Right cardiac atrium (tissue), 5 donors: ENCODE data around the gene FAM180B. TPM values are rescaled to one million over a fixed set of nuclear protein-coding genes. Genes with fewer than 3 reads are reported as not detected.
"Not testable (repeated sequence)": the region's sequence is repeated elsewhere in the genome, so short reads cannot be mapped to it uniquely, and the experiment has no call there.

ENCODE experiments used
- ATAC-seq, 2 donors: fragments of 200-7000 bp; cut with Tn5 transposase; one replicate each; pipeline versions ENCODE4 v1.8.0 to v1.9.1; 2020; ENCODE audit warnings: moderate library complexity in 2 of 2, mild to moderate bottlenecking in 1 of 2
- DNase-seq, 3 donors: peaks; one replicate each; pipeline ENCODE4 v3.0.0-alpha.2; 2020
- H3K27ac ChIP-seq: one replicate; pipeline ENCODE4 v1.5.1; 2013; ENCODE audit warnings: mild to moderate bottlenecking, low read length, control low read depth, moderate library complexity
- H3K27me3 ChIP-seq: one replicate; pipeline ENCODE4 v1.6.1; 2013; ENCODE audit not compliant: control insufficient read depth, insufficient read depth
- H3K4me1 ChIP-seq: one replicate; pipeline ENCODE4 v1.6.1; 2013; ENCODE audit warnings: low read length; ENCODE audit not compliant: control insufficient read depth, insufficient read depth
- H3K4me3 ChIP-seq: one replicate; pipeline ENCODE4 v1.5.1; 2013; ENCODE audit warnings: low read length, control low read depth
- H3K9me3 ChIP-seq: one replicate; pipeline ENCODE4 v1.6.1; 2013; ENCODE audit warnings: low read length; ENCODE audit not compliant: control insufficient read depth
- WGBS: extraction: QIAGEN DNeasy Blood & Tissue Kit; methylation state at CpG from one replicate; pipeline ENCODE4 v1.1.7; 2013; 5-methylcytosine and 5-hydroxymethylcytosine counted together
- intact Hi-C, 4 donors: fragments of 100-400 bp; cut with DNase I; formaldehyde crosslinking; loops; one replicate each; pipeline versions ENCODE4 v1.11.0 to v1.14.0; 2022 to 2023
- polyA plus RNA-seq: library from polyadenylated mRNA; stranded (reverse); fragments of 200-250 nt; gene quantifications from one replicate; pipeline ENCODE4 v1.2.3, GENCODE V29; 2013
- total RNA-seq, 4 donors: library from RNA; stranded (reverse); fragmentation: NEBNext Ultra II Directional; extraction: Animal tissue kit (Norgen Biotek cat#: 25700); gene quantifications; one replicate each; pipeline ENCODE4 v1.2.1, GENCODE V29; 2021
- donor health status: healthy with polysubstance abuse.
- donor health status: DM: no; HTN: yes; CAD: no.
- donor health status: DM: no; HTN: no; CAD: no.
- donor health status: DM: no; HTN: yes; CAD: no; lungs with severe emphysema.
- donor health status: DM: yes; HTN: yes; CAD: no.

FAM180B gene
- total and polyA plus RNA-seq, 5 donors, result 0.17 to 0.32 (median 0.25) TPM; not detected in 2

DNA sequence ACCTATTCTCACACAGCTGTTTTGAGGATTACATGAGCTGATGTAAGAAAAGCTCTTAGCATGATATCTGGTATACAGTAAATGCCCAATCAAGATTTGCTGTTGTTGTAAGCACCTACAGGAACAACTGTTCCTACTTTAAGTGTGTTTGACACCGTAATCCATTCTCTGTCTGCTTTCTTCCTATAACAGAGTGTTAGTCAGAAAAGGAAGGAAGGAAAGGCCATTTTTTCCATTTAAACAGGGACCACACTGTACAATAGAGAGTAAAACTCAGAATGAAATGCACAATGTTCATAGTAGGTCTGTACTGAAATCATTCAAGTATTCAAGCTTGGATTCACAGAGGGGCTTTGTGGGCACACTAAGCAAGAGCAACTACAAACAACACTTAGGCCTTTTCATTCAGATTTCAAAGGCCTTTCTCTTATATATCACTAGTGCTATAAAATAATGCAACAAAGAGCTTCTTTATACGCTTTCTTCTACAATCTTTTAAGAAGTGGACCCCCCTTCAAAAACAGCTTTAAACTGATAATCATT, 34.4 kb downstream of the FAM180B start:
- intact Hi-C loops, result no loop called here
- H3K4me3 ChIP-seq, result no peak overlapping the region
- no peak overlapping the region for H3K27ac ChIP-seq
- DNase-seq, result no peak
- H3K4me1 ChIP-seq, result no peaks in the 10 kb centered on the region
- 79% methylated on average over 2 of the region's 2 CpGs for WGBS
- no peaks in the 10 kb centered on the region for H3K9me3 ChIP-seq
- H3K27me3 ChIP-seq, result no peaks in the 10 kb centered on the region
- no peak for ATAC-seq

DNA sequence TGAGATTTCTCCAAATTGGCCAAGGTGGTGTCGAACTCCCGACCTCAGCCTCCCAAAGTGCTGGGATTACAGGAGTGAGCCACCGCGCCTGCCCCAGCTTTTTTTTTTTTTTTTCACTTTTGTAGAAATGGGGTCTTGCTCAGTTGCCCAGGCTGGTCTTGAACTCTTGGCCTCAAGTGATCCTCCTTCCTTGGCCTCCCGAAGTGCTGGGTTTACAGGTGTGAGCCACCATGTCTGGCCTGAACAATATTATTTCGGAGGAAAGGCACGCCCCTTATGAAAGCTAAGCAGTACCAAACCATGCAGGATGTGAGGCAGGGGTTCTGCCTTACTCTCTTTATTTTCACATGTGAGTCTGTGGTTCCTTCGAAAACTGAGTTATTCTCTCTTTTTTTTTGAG, 39.8 kb downstream of the FAM180B start:
- 98% methylated on average over 8 of the region's 8 CpGs for WGBS
- no peaks in the 10 kb centered on the region for H3K27me3 ChIP-seq
- H3K27ac ChIP-seq, result no peak overlapping the region
- no peaks in the 10 kb centered on the region for H3K4me1 ChIP-seq
- H3K9me3 ChIP-seq, result no peaks in the 10 kb centered on the region
- no peak overlapping the region for H3K4me3 ChIP-seq
- intact Hi-C loops, result no loop called here
- no peak for ATAC-seq
- DNase-seq, result no peak

DNA sequence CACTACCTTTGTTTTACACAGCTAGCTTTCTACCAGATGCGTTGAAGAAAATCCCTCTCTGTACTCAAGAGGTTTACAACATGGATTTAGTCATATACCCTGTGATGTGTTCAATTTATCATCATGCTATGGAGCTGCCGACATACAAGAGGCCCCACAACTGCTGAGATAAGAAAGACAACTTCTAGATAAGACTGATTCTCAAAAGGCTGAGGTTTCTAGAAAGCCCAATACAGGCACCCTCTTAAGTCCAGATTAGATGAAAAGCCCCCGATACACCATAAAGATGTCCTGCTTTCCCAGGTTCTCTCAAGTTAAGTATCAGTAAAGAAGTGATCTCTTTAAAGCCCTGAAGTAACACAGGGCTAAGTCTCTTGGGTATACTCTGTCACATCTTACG, 41.5 kb downstream of the FAM180B start:
- DNase-seq, result no peak
- no peak overlapping the region for H3K27ac ChIP-seq
- intact Hi-C loops, result no loop called here
- ATAC-seq, result no peak
- no peaks in the 10 kb centered on the region for H3K4me1 ChIP-seq
- 77% methylated on average over 4 of the region's 4 CpGs for WGBS
- H3K9me3 ChIP-seq, result no peaks in the 10 kb centered on the region
- no peaks in the 10 kb centered on the region for H3K27me3 ChIP-seq
- H3K4me3 ChIP-seq, result no peak overlapping the region

DNA sequence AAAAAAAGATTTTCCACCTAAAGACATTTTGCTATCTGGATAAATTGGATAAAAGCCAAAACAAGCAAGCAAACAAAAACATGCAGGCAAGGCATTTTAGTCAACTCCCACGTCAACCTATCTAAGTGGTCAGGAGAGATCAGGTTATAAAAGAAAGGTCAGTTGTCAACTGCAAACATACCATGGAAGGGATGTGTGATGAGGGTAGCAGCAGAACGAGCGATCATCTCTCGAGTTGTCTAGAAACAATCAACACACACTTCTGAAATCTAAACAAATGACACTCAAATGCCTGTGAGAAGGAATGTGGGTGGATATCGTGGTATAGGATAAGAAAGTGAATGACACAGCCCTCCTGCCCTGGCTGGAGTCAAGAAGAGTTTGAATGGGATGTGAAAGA, 45.0 kb downstream of the FAM180B start:
- DNase-seq, result no peak
- Histone ChIP-seq H3K4me3 (no peak overlapping the region), H3K27ac (no peak overlapping the region), H3K27me3 (no peaks in the 10 kb centered on the region), H3K9me3 (no peaks in the 10 kb centered on the region), H3K4me1 (no peaks in the 10 kb centered on the region)
- 36% methylated on average over 5 of the region's 5 CpGs for WGBS
- intact Hi-C loops, result no loop called here
- ATAC-seq, result no peak

DNA sequence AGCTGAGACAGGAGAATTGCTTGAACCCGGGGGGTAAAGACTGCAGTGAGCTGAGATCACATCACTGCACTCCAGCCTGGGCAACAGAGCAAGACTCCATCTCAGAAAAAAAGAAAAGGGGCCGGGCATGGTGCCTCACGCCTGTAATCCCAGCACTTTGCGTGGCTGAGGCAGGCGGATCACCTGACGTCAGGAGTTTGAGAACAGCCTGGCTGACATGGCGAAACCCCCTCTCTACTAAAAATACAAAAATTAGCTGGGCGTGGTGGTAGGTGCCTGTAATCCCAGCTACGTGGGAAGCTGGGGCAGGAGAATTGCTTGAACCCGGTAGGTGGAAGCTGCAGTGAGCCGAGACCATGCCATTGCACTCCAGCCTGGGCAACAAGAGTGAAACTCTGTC, 49.9 kb downstream of the FAM180B start:
- H3K27me3 ChIP-seq, H3K4me1 ChIP-seq, intact Hi-C loops, ATAC-seq, DNase-seq, H3K4me3 ChIP-seq, H3K9me3 ChIP-seq, H3K27ac ChIP-seq: not testable (repeated sequence)
- WGBS, result 95% methylated on average over 11 of the region's 11 CpGs

Other genes with a start within 250 kb of the FAM180B start
- gene MYBPC3, start 234.0 kb upstream of the FAM180B start, total RNA-seq, result 1,000 to 10,000 TPM in 3 of 4 donors, 100 to 1,000 TPM in 1; 953 to 1,924 (median 1,412) TPM
- 1,009 TPM for gene MYBPC3, start 234.0 kb upstream of the FAM180B start, polyA plus RNA-seq
- 10 to 100 TPM; 11.6 to 24.1 (median 18.6) TPM for gene SPI1, start 208.1 kb upstream of the FAM180B start, total RNA-seq
- 5.9 TPM for gene SPI1, start 208.1 kb upstream of the FAM180B start, polyA plus RNA-seq
- gene SLC39A13, start 178.1 kb upstream of the FAM180B start, total RNA-seq, result 10 to 100 TPM; 41.7 to 46.6 (median 44.9) TPM
- 61.6 TPM for gene SLC39A13, start 178.1 kb upstream of the FAM180B start, polyA plus RNA-seq
- 100 to 1,000 TPM; 122 to 162 (median 155) TPM for gene PSMC3, start 160.2 kb upstream of the FAM180B start, total RNA-seq
- 170 TPM for gene PSMC3, start 160.2 kb upstream of the FAM180B start, polyA plus RNA-seq
- under 1 TPM; 0.17 to 0.50 (median 0.39) TPM for gene RAPSN, start 137.5 kb upstream of the FAM180B start, total RNA-seq
- 0.23 TPM for gene RAPSN, start 137.5 kb upstream of the FAM180B start, polyA plus RNA-seq
- 10 to 100 TPM; 54.8 to 79.8 (median 73.4) TPM for gene CELF1, start 33.5 kb upstream of the FAM180B start, total RNA-seq
- 26.9 TPM for gene CELF1, start 33.5 kb upstream of the FAM180B start, polyA plus RNA-seq
- 10 to 100 TPM; 13.9 to 17.2 (median 15.3) TPM for gene PTPMT1, start 21.1 kb upstream of the FAM180B start, total RNA-seq
- gene PTPMT1, start 21.1 kb upstream of the FAM180B start, polyA plus RNA-seq, result 22.5 TPM
- 10 to 100 TPM; 14.2 to 18.1 (median 14.6) TPM for gene KBTBD4, start 7.7 kb upstream of the FAM180B start, total RNA-seq
- gene KBTBD4, start 7.7 kb upstream of the FAM180B start, polyA plus RNA-seq, result 8.1 TPM
- gene NDUFS3, start 7.6 kb upstream of the FAM180B start, total RNA-seq, result 100 to 1,000 TPM; 143 to 189 (median 165) TPM
- gene NDUFS3, start 7.6 kb upstream of the FAM180B start, polyA plus RNA-seq, result 260 TPM
- gene C1QTNF4, start 7.7 kb downstream of the FAM180B start, total RNA-seq, result under 1 TPM; 0.33 to 0.74 (median 0.48) TPM
- gene C1QTNF4, start 7.7 kb downstream of the FAM180B start, polyA plus RNA-seq, result 0.68 TPM
- 10 to 100 TPM; 68.4 to 78.6 (median 74.1) TPM for gene MTCH2, start 55.9 kb downstream of the FAM180B start, total RNA-seq
- 43.9 TPM for gene MTCH2, start 55.9 kb downstream of the FAM180B start, polyA plus RNA-seq
- under 1 TPM; 0.18 to 0.47 (median 0.43) TPM for gene AGBL2, start 128.7 kb downstream of the FAM180B start, total RNA-seq
- gene AGBL2, start 128.7 kb downstream of the FAM180B start, polyA plus RNA-seq, result 0.38 TPM
- 10 to 100 TPM; 36.2 to 49.0 (median 39.2) TPM for gene FNBP4, start 180.7 kb downstream of the FAM180B start, total RNA-seq
- gene FNBP4, start 180.7 kb downstream of the FAM180B start, polyA plus RNA-seq, result 23.5 TPM